Stimulated activated CD8-positive, alpha-beta memory T cell treated with anti-CD3 and anti-CD28 coated beads, Interleukin-2, amount 100 ng/mL, for 1 hour (primary cell): ENCODE results near the gene RAB3A.

Experiments used
- DNase-seq, 2 donors: peaks; one replicate each; pipeline ENCODE4 v3.0.0-alpha.2; 2020; ENCODE audit warnings: low read depth in 2 of 2

Gene RAB3A

GRCh38 chr19:18150776-18151624, 52.8 kb downstream of the RAB3A start:
- no peak for DNase-seq

- DNase-seq, result no peak
Observed at GRCh38 chr19:18149596-18149975, 54.3 kb downstream of the RAB3A start.

- DNase-seq, result no peak
Observed at GRCh38 chr19:18147396-18147795, 56.4 kb downstream of the RAB3A start.
